Heart left ventricle (tissue), 13 donors: ENCODE results near the gene TMBIM6.

ENCODE experiments used
- POLR2A ChIP-seq, 2 donors: fragments of 450-650 bp; IDR thresholded peaks; one replicate each; pipeline ENCODE4 v1.6.1; 2017; ENCODE audit warnings: antibody characterized with exemption in 2 of 2, mild to moderate bottlenecking in 2 of 2, moderate library complexity in 2 of 2
- TF ChIP-seq, protein P1 (sequence below), 12 donors: fragments of 200-600 bp; sonication (generic) in 4 of 12; IDR thresholded peaks; one replicate each; pipeline versions ENCODE4 v1.5.0 to v1.8.0; 2018 to 2022; ENCODE audit warnings: antibody characterized with exemption in 12 of 12, mild to moderate bottlenecking in 5 of 12
- donor health status: ischemic (EF 13 %, LVEDD 7.1; RV severe dilation, severe dysfunction).
- donor health status: DM: no; HTN: yes; CAD: no.
- donor health status: DM: no; HTN: no; CAD: no.
- donor health status: ischemic (EF 25% LVEDD 6.9; RV normal size, moderate dysfunction).
- donor health status: ischemic (EF 25% LVEDD 5.7; RV mildly dilated, moderate dysfunction).
- donor health status: ischemic (EF 35%, LVEDD 5.7; RV mildly dilated, moderate dysfunction).
- donor health status: nonischemic (EF 11% LVEDD 7.7; RV severe dilation, severe dysfunction).
- donor health status: DM: yes; HTN: yes; CAD: no.
- donor health status: PGD.
- donor health status: ischemic (EF 29% LVEDD 5.4; RV normal size, mild dysfunction).
- donor health status: nonischemic (EF 23%, LVEDD 6.1; RV moderate dilation, normal function).

DNA sequence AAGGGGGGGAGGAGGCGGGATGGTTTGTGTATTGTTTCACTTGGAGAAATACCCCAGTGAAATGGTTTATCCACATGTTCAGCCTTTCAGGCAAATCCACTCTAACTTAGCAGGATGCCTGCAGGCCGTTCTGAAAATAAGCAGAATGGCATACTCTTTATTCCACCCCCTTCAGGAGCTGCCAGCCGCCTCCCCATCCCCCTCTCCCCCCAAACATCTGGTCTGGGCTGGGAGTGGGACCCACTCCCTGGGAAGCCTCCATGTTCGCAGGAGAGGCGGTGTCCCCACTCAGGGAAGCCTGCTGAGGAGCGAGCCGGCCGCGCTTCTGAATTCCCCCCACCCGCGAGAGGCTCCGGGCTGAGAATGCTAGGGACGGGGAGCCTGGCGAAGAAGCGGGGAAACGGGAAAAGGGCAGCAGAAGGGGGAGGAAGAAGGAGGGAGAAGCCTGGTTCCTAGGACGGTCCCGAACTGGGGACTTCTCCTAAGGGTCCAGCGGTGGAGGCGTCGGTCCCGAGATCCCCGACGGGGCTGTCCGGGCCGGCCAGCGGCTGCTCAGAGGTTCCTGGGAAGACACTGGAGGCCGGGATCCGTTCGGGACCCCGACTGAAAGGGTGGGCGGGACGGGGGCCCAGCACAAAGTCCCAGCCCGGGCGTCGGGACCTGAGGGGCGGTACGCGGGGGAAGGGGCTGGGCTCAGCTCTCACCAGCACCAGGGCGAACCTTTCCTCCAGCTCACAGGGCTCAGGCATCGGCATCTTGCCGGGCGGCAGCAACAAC is 34.8 kb upstream of the TMBIM6 start:
- TF ChIP-seq, protein P1, sequence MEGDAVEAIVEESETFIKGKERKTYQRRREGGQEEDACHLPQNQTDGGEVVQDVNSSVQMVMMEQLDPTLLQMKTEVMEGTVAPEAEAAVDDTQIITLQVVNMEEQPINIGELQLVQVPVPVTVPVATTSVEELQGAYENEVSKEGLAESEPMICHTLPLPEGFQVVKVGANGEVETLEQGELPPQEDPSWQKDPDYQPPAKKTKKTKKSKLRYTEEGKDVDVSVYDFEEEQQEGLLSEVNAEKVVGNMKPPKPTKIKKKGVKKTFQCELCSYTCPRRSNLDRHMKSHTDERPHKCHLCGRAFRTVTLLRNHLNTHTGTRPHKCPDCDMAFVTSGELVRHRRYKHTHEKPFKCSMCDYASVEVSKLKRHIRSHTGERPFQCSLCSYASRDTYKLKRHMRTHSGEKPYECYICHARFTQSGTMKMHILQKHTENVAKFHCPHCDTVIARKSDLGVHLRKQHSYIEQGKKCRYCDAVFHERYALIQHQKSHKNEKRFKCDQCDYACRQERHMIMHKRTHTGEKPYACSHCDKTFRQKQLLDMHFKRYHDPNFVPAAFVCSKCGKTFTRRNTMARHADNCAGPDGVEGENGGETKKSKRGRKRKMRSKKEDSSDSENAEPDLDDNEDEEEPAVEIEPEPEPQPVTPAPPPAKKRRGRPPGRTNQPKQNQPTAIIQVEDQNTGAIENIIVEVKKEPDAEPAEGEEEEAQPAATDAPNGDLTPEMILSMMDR (IDR thresholded peaks at IDR 0.05): no peak
- no peak for TF ChIP-seq POLR2A (IDR thresholded peaks at IDR 0.05)
